ENCODE measurements around the gene ELOF1. TPM values are rescaled to one million over a fixed set of nuclear protein-coding genes. Genes with fewer than 3 reads are reported as not detected.

Gene ELOF1
- total RNA-seq, 2 experiments from 2014 or later: 41.3 to 45.7 TPM

DNA sequence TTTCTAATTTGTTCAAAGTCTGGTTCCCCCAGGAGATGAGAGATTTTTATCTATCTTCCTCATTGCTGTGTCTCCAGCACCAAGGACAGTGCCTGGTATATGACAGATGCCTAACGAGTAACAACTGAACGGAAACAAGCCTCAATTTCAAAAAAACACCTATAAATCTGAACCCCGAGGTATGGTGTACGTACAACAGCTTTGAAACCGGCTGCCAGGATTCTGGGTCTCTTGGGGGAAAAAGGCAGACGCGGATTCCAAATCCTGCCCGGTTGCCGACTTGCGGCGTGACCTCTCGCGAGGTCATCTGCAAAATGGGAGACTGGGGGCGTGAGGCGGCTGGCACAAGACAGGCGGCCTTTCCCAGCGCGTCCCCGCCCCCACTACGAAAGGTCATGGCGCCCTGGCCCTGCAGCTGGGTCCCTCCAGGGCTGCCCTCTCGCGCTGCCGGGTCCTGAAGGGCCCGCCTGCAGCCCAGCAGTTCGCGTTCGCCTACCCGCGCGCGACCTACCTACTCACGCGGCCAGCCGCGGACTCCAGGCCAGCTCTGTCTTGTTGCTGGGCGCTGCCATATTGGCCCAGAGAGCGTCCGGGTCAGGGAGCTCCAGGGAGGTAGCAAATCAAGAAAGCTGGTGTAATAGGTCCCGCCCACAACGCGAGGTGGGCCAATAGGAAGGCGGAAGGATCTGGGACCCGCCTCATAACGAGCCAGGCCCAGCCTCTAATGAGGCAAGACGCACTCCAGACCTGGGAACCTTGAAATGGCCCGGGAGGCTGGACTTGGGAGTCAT lies 30.3 kb downstream of the ELOF1 start, which contains the start of gene ECSIT:
Gene ECSIT, minus strand, starts transcription at position 584 of the 791 bp plus-strand sequence. CDS start 9,964 bp downstream, outside the sequence.
- Mint-ChIP-seq H3K4me3 (peak within 1 kb of the TSS; percentile 97), H3K9me3 (no peaks in the 10 kb centered on the region), H3K27ac (peak within 1 kb of the TSS; percentile 94), H3K27me3 (no peaks in the 10 kb centered on the region), H3K36me3 (ENCODE audit: low read depth) (peaks cover 7% of the 10 kb centered on the region), H3K4me1 (ENCODE audit: low read depth) (peaks cover 26% of the 10 kb centered on the region)
- intact Hi-C loops (cut with micrococcal nuclease): loop anchor here (5.0 kb wide), 1 partner anchor 69 kb away; the partner anchor contains the start of gene ZNF627
- ATAC-seq (peak; percentile 98), DNase-seq (peak; percentile 98)
- POLR2A ChIA-PET: interaction anchor here (1.0 to 1.6 kb wide), 9 partner anchors 11 to 69 kb away, joined by 3 to 4 read pairs (median 3); partner anchors contain the start of genes ZNF627 and ZNF653
- TF ChIP-seq, protein P1, sequence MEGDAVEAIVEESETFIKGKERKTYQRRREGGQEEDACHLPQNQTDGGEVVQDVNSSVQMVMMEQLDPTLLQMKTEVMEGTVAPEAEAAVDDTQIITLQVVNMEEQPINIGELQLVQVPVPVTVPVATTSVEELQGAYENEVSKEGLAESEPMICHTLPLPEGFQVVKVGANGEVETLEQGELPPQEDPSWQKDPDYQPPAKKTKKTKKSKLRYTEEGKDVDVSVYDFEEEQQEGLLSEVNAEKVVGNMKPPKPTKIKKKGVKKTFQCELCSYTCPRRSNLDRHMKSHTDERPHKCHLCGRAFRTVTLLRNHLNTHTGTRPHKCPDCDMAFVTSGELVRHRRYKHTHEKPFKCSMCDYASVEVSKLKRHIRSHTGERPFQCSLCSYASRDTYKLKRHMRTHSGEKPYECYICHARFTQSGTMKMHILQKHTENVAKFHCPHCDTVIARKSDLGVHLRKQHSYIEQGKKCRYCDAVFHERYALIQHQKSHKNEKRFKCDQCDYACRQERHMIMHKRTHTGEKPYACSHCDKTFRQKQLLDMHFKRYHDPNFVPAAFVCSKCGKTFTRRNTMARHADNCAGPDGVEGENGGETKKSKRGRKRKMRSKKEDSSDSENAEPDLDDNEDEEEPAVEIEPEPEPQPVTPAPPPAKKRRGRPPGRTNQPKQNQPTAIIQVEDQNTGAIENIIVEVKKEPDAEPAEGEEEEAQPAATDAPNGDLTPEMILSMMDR (IDR thresholded peaks at IDR 0.05): no peak
- CTCF ChIA-PET: interaction anchor here (0.9 to 2.0 kb wide), 5 partner anchors 10 to 57 kb away, joined by 3 to 9 read pairs (median 3); partner anchors contain the start of gene CNN1

DNA sequence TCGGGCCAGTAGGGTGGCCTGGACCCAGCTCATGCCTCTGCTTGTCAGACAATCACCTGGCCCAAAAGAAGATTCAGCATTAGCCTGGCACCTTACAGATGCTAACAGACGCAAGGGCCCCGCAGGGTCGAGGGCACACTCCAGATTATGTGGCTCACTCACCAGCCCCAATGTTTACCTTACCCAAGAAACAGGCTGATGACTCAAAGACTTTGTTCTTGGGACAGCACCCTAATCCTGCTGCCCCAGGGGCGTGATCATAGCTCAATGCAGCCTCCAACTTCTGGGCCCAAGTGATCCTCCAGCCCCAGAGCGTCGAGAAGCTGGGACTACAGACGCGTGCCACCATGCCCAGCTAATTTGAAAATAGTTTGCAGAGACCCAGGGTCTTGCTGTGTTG lies 39.9 kb downstream of the ELOF1 start:
- Mint-ChIP-seq H3K27me3 (no peaks in the 10 kb centered on the region), H3K4me1 (ENCODE audit: low read depth) (peaks cover 2% of the 10 kb centered on the region), H3K36me3 (ENCODE audit: low read depth) (peaks cover 19% of the 10 kb centered on the region), H3K27ac (no peak overlapping the region), H3K9me3 (no peaks in the 10 kb centered on the region), H3K4me3 (no peak overlapping the region)
- POLR2A ChIA-PET: interaction anchor here (0.8 kb wide), 1 partner anchor 34 kb away, joined by 3 read pairs; no protein-coding TSS in a partner anchor
- CTCF ChIA-PET: interaction anchor here (1.0 kb wide), 1 partner anchor 17 kb away, joined by 3 read pairs; no protein-coding TSS in a partner anchor
- DNase-seq: no peak
- TF ChIP-seq, protein P1 (IDR thresholded peaks at IDR 0.05): no peak
- intact Hi-C loops (cut with micrococcal nuclease): no loop called here
- ATAC-seq: peak; percentile 20

DNA sequence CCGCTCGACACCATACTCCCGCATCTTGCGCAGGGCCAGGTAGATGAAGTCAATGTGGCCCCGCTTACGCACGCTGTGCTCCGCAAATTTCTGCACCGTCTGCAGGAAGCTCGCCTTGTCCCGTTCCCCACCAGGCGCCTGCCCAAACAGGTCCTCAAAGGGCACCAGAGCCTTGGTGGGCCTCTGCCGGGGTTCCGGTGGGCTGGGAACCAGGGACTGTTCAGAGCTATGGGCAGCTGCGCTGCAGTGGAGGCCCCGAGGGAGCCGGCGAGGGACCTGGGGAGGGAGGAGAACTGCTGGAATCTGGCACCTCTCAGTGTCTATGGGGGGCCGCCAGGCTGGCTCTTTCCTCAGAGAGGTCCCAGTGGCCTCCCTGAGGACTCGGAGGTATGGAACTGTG lies 45.1 kb downstream of the ELOF1 start:
- DNase-seq (no peak), ATAC-seq (no peak)
- intact Hi-C loops (cut with micrococcal nuclease): no loop called here
- Mint-ChIP-seq H3K27me3 (no peaks in the 10 kb centered on the region), H3K9me3 (no peaks in the 10 kb centered on the region), H3K27ac (no peak overlapping the region), H3K36me3 (ENCODE audit: low read depth) (peaks cover 19% of the 10 kb centered on the region), H3K4me1 (ENCODE audit: low read depth) (no peaks in the 10 kb centered on the region), H3K4me3 (no peak overlapping the region)
- TF ChIP-seq, protein P1 (IDR thresholded peaks at IDR 0.05): no peak
- ChIA-PET POLR2A (no interaction called here), CTCF (no interaction called here)

DNA sequence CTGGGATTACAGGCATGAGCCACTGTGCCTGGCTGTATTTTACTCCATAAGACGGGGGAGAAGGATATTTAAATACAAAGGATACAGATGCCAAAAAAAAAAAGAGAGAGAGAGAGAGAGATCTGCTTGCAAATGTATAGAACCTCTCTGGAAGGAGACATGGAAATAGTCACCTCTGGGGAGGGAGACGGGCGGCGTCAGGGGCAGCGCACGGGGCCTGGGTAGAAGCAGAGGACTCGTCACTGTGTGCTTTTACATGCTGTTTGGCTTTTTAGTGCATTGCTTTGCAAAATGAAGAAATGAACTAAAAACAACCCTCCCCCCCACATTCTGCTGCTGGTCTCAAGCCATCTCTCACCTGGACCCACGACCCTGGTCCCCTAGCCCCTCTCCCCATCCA lies 48.6 kb downstream of the ELOF1 start:
- ChIA-PET POLR2A (interaction anchor here (1.0 kb wide), 1 partner anchor 18 kb away, joined by 3 read pairs; no protein-coding TSS in a partner anchor), CTCF (no interaction called here)
- no peaks in the 10 kb centered on the region for H3K27me3 Mint-ChIP-seq
- intact Hi-C loops (cut with micrococcal nuclease): no loop called here
- peaks cover 5% of the 10 kb centered on the region for H3K4me1 Mint-ChIP-seq (ENCODE audit: low read depth)
- H3K27ac Mint-ChIP-seq: no peak overlapping the region
- H3K36me3 Mint-ChIP-seq (ENCODE audit: low read depth): peaks cover 22% of the 10 kb centered on the region
- no peak overlapping the region for H3K4me3 Mint-ChIP-seq
- DNase-seq (no peak), ATAC-seq (no peak)
- H3K9me3 Mint-ChIP-seq: no peaks in the 10 kb centered on the region
- TF ChIP-seq, protein P1 (IDR thresholded peaks at IDR 0.05): no peak
